GM12878 (cell line): ENCODE results near the gene KLKB1. TPM values are rescaled to one million over a fixed set of nuclear protein-coding genes. Genes with fewer than 3 reads are reported as not detected.

Experiments
- ATAC-seq: fragments of 200-7000 bp; cut with Tn5 transposase; 3 replicates; pipeline ENCODE4 v1.9.1; 2020; ENCODE audit warnings: mild to moderate bottlenecking, moderate library complexity
- BruUV-seq: library from RNA; stranded (reverse); fragments of 400-500 nt; replicated peaks from 2 replicates; lab custom pipeline; 2021; lab: Mats Ljungman, UMichigan
- CTCF ChIA-PET: fragments of 300-600 bp; sonication (Branson Sonifier 250); formaldehyde crosslinking; extraction: SDS; loops from one replicate; lab custom pipeline; 2021; ENCODE audit warnings: inconsistent platforms; lab: Yijun Ruan, JAX
- POLR2A ChIA-PET: fragments of 350-600 bp; formaldehyde crosslinking; extraction: SDS; loops from one replicate; lab custom pipeline; 2021; ENCODE audit warnings: inconsistent platforms; lab: Charles Lee
- RAD21 ChIA-PET: fragments of 300-600 bp; sonication (Branson Sonifier 250); formaldehyde crosslinking; loops from one replicate; lab custom pipeline; 2023; ENCODE audit warnings: antibody characterized with exemption; ENCODE audit not compliant: unreplicated experiment; lab: Charles Lee
- SMC1A ChIA-PET: fragments of 300-600 bp; sonication (Branson Sonifier 250); formaldehyde crosslinking; loops from one replicate; lab custom pipeline; 2023; ENCODE audit not compliant: unreplicated experiment, uncharacterized antibody; lab: Charles Lee
- DNase-seq: peaks from one replicate; pipeline ENCODE4 v3.0.0-alpha.2; 2011; ENCODE audit warnings: low read depth, low spot score
- FAIRE-seq: peaks from 3 replicates; lab custom pipeline; 2011; peaks lifted over from hg19 to GRCh38; lab: Jason Lieb, UNC
- H2AFZ ChIP-seq: 2 replicates; pipeline ENCODE4 v1.6.0; 2011; ENCODE audit warnings: low read depth, low read length, control low read depth; ENCODE audit not compliant: control insufficient read depth
- H3K27ac ChIP-seq: 2 replicates; pipeline ENCODE4 v1.5.1; 2011; ENCODE audit warnings: control low read depth; ENCODE audit not compliant: control insufficient read depth, insufficient read depth
- H3K27me3 ChIP-seq, 2 experiments: replicated peaks in 1 of 2; 2 replicates each; pipeline versions ENCODE4 v1.6.0 to v1.6.1; 2011; ENCODE audit warnings: low read length in 1 of 2; ENCODE audit not compliant: control insufficient read depth in 2 of 2, insufficient read depth in 2 of 2
- H3K36me3 ChIP-seq, 2 experiments: 2 replicates each; pipeline ENCODE4 v1.5.1; 2011; ENCODE audit warnings: low read length in 1 of 2; ENCODE audit not compliant: control insufficient read depth in 2 of 2, insufficient read depth in 2 of 2
- H3K4me1 ChIP-seq: 2 replicates; pipeline ENCODE4 v1.6.1; 2011; ENCODE audit warnings: mild to moderate bottlenecking, low read length, moderate library complexity, mixed read lengths; ENCODE audit not compliant: control insufficient read depth, insufficient read depth
- H3K4me2 ChIP-seq: 2 replicates; pipeline ENCODE4 v1.6.0; 2011; ENCODE audit warnings: control low read depth; ENCODE audit not compliant: control insufficient read depth, insufficient read depth
- H3K4me3 ChIP-seq: fragments of 200-600 bp; sonication (generic); 2 replicates; pipeline ENCODE4 v1.5.1; 2016
- H3K79me2 ChIP-seq: 2 replicates; pipeline ENCODE4 v1.6.0; 2011; ENCODE audit warnings: low read length; ENCODE audit not compliant: control insufficient read depth, insufficient read depth
- H3K9ac ChIP-seq: 2 replicates; pipeline ENCODE4 v1.8.0; 2011; ENCODE audit warnings: low read length, control low read depth, mixed read lengths; ENCODE audit not compliant: control insufficient read depth, insufficient read depth
- H3K9me3 ChIP-seq: replicated peaks from 3 replicates; pipeline ENCODE4 v1.5.1; 2011; ENCODE audit warnings: mild to moderate bottlenecking, low read length; ENCODE audit not compliant: control insufficient read depth, insufficient read depth
- H4K20me1 ChIP-seq: 2 replicates; pipeline ENCODE4 v1.6.0; 2011; ENCODE audit not compliant: control insufficient read depth, insufficient read depth
- WGBS: methylation state at CpG from one replicate; pipeline ENCODE4 v1.1.6; 2016; ENCODE audit warnings: low lambda C conversion rate; ENCODE audit not compliant: insufficient replicate concordance, insufficient coverage; ENCODE audit errors: missing lambda C conversion rate; 5-methylcytosine and 5-hydroxymethylcytosine counted together
- in situ Hi-C: fragments of 300-500 bp; cut with MboI; formaldehyde crosslinking; loops from 9 replicates; pipeline ENCODE4 v1.14.3; 2018; ENCODE audit warnings: mixed read lengths
- intact Hi-C: fragments of 100-400 bp; cut with micrococcal nuclease; formaldehyde crosslinking; loops from one replicate; pipeline ENCODE4 v1.14.2; 2022; ENCODE audit not compliant: unreplicated experiment
- polyA plus RNA-seq, 11 experiments: library from polyadenylated mRNA; depleted of rRNA in 4 of 11; unstranded in 6 of 11; stranded (reverse) in 5 of 11; fragments of >200 nt; fragmentation: Nextera tagmentation in 4 of 11; fragmentation: Illumina TruSeq in 1 of 11; extraction: Ambion mirVana in 4 of 11; extraction: Trizol in 1 of 11; gene quantifications; 1 replicate in 1 of 11; 2 replicates in 10 of 11; pipeline versions ENCODE4 v1.2.1 to v1.2.3, GENCODE V29; 2011 to 2016; ENCODE audit warnings: inconsistent platforms in 2 of 11, missing spikeins in 2 of 11, low read depth in 1 of 11
- total RNA-seq, 4 experiments: library from RNA; depleted of rRNA in 3 of 4; stranded (reverse); fragments of >200 nt in 3 of 4; fragmentation: Illumina TruSeq in 1 of 4; extraction: Trizol in 1 of 4; gene quantifications; 2 replicates each; pipeline versions ENCODE4 v1.2.1 to v1.2.3, GENCODE V29; 2013 to 2021
- TF ChIP-seq, protein P1 (sequence below): fragments of 450-650 bp; IDR thresholded peaks from 2 replicates; pipeline ENCODE4 v1.6.1; 2016; ENCODE audit warnings: mild to moderate bottlenecking, moderate library complexity, borderline replicate concordance
- TF ChIP-seq, protein P2 (sequence below): IDR thresholded peaks from 2 replicates; pipeline ENCODE4 v1.6.1; 2012; ENCODE audit warnings: low read depth, low read length, improper control_type of control experiment

Gene KLKB1
- total and polyA plus RNA-seq, 10 of the 15 experiments (the other 5 are each of a cell fraction or from before 2014, with no cell fraction given), result 0.04 TPM; not detected in 9

DNA sequence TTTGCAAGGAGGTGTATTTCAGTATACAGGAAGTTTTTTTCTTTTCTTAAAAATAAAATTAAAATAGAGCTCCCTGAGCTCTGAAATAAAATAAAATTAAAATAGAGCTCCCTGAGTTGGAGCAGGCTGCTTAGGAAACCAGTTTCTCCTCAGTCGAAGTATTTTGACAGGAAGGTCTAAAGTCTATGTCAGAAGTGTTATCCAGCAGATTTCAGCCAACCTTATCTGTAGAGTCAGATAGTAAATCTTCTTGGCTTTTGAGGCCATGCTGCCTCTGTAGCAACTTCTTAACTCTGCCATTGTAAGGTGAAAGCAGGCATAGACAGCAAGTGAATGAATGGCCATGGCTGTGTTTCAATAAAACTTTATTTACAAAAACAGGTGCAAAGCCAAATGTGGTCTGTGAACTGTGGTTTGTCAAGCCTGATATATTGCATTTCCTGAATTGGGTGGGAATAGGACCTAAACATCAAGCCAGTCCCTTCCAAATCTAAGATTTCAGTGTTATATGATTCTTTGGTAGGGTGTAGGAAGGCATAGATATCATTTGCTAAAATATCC, 9.5 kb upstream of the KLKB1 start:
- Histone ChIP-seq H3K9me3 (no peaks in the 10 kb centered on the region), H3K27me3 (no peaks in the 10 kb centered on the region), H4K20me1 (no peaks in the 10 kb centered on the region), H2AFZ (no peak overlapping the region), H3K9ac (no peak overlapping the region), H3K4me1 (no peaks in the 10 kb centered on the region), H3K4me3 (no peak overlapping the region), H3K27ac (no peak overlapping the region), H3K79me2 (no peaks in the 10 kb centered on the region), H3K4me2 (no peak overlapping the region), H3K36me3 (no peaks in the 10 kb centered on the region)
- ChIA-PET POLR2A (no interaction called here), CTCF (no interaction called here), RAD21 (no interaction called here), SMC1A (no interaction called here)
- FAIRE-seq (no peak), ATAC-seq (no peak), DNase-seq (no peak)
- 79% methylated on average over 1 of the region's 1 CpG for whole genome bisulfite sequencing
- TF ChIP-seq, protein P1, sequence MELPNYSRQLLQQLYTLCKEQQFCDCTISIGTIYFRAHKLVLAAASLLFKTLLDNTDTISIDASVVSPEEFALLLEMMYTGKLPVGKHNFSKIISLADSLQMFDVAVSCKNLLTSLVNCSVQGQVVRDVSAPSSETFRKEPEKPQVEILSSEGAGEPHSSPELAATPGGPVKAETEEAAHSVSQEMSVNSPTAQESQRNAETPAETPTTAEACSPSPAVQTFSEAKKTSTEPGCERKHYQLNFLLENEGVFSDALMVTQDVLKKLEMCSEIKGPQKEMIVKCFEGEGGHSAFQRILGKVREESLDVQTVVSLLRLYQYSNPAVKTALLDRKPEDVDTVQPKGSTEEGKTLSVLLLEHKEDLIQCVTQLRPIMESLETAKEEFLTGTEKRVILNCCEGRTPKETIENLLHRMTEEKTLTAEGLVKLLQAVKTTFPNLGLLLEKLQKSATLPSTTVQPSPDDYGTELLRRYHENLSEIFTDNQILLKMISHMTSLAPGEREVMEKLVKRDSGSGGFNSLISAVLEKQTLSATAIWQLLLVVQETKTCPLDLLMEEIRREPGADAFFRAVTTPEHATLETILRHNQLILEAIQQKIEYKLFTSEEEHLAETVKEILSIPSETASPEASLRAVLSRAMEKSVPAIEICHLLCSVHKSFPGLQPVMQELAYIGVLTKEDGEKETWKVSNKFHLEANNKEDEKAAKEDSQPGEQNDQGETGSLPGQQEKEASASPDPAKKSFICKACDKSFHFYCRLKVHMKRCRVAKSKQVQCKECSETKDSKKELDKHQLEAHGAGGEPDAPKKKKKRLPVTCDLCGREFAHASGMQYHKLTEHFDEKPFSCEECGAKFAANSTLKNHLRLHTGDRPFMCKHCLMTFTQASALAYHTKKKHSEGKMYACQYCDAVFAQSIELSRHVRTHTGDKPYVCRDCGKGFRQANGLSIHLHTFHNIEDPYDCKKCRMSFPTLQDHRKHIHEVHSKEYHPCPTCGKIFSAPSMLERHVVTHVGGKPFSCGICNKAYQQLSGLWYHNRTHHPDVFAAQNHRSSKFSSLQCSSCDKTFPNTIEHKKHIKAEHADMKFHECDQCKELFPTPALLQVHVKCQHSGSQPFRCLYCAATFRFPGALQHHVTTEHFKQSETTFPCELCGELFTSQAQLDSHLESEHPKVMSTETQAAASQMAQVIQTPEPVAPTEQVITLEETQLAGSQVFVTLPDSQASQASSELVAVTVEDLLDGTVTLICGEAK, result peak; percentile 63
- TF ChIP-seq, protein P2, sequence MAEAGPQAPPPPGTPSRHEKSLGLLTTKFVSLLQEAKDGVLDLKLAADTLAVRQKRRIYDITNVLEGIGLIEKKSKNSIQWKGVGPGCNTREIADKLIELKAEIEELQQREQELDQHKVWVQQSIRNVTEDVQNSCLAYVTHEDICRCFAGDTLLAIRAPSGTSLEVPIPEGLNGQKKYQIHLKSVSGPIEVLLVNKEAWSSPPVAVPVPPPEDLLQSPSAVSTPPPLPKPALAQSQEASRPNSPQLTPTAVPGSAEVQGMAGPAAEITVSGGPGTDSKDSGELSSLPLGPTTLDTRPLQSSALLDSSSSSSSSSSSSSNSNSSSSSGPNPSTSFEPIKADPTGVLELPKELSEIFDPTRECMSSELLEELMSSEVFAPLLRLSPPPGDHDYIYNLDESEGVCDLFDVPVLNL, result no peak
- in situ Hi-C loops, result no loop called here
- intact Hi-C loops, result no loop called here
- BruUV-seq, result no TSS peak
